ENCODE data around the gene MEGF11.
"Not testable (repeated sequence)": the region's sequence is repeated elsewhere in the genome, so short reads cannot be mapped to it uniquely, and the experiment has no call there.

The MEGF11 gene

GRCh38 chr15:66022163-66022525 lies 231.4 kb downstream of the MEGF11 start:
- no peak for DNase-seq

GRCh38 chr15:66021496-66022162 lies 231.9 kb downstream of the MEGF11 start:
- DNase-seq = no peak

GRCh38 chr15:66019826-66020398 lies 233.6 kb downstream of the MEGF11 start:
- no peak for DNase-seq

GRCh38 chr15:66019368-66019767 lies 234.2 kb downstream of the MEGF11 start:
- no peak for DNase-seq

- DNase-seq = no peak
These were observed 235.1 kb downstream of the MEGF11 start for GRCh38 chr15:66018488-66018797.

- no peak for DNase-seq
These were observed 235.6 kb downstream of the MEGF11 start for GRCh38 chr15:66017792-66018487.

- no peak for DNase-seq
These were observed 236.6 kb downstream of the MEGF11 start for GRCh38 chr15:66017000-66017399.

GRCh38 chr15:66016199-66016598 lies 237.4 kb downstream of the MEGF11 start:
- DNase-seq = no peak

- no peak for DNase-seq
These were observed 238.8 kb downstream of the MEGF11 start for GRCh38 chr15:66014635-66015182.

GRCh38 chr15:66014022-66014421 lies 239.5 kb downstream of the MEGF11 start:
- no peak for DNase-seq

GRCh38 chr15:66008940-66009562 lies 244.5 kb downstream of the MEGF11 start:
- no peak for DNase-seq

GRCh38 chr15:66007663-66008262 lies 245.8 kb downstream of the MEGF11 start:
- no peak for DNase-seq

- DNase-seq = no peak
These were observed 246.6 kb downstream of the MEGF11 start for GRCh38 chr15:66006986-66007385.

GRCh38 chr15:66004618-66005262 lies 248.8 kb downstream of the MEGF11 start:
- no peak for DNase-seq

- not testable (repeated sequence) for DNase-seq
These were observed 250.4 kb downstream of the MEGF11 start for GRCh38 chr15:66003129-66003528.

- DNase-seq = no peak
These were observed 251.7 kb downstream of the MEGF11 start for GRCh38 chr15:66001717-66002426.

- no peak for DNase-seq
These were observed 252.5 kb downstream of the MEGF11 start for GRCh38 chr15:66001042-66001441.

GRCh38 chr15:65998486-65998885 lies 255.1 kb downstream of the MEGF11 start:
- no peak for DNase-seq

- no peak for DNase-seq
These were observed 256.6 kb downstream of the MEGF11 start for GRCh38 chr15:65996901-65997300.

- DNase-seq = no peak
These were observed 258.7 kb downstream of the MEGF11 start for GRCh38 chr15:65994832-65995231.

GRCh38 chr15:65993762-65994161 lies 259.8 kb downstream of the MEGF11 start:
- DNase-seq = no peak

- DNase-seq = no peak
These were observed 260.3 kb downstream of the MEGF11 start for GRCh38 chr15:65993236-65993635.

All from NCI-H1694 treated with DMSO at 0.1 percent for 48 hours (cell line).